HG02870 (cell line): ENCODE measurements around the gene TRIM7.
"Not testable (repeated sequence)": the region's sequence is repeated elsewhere in the genome, so short reads cannot be mapped to it uniquely, and the experiment has no call there.

Source experiments
- ATAC-seq: cut with Tn5 transposase; IDR thresholded peaks from one replicate; pipeline ENCODE4 v1.9.1; 2021; ENCODE audit warnings: mild to moderate bottlenecking, moderate library complexity; ENCODE audit not compliant: unreplicated experiment

Gene TRIM7

DNA sequence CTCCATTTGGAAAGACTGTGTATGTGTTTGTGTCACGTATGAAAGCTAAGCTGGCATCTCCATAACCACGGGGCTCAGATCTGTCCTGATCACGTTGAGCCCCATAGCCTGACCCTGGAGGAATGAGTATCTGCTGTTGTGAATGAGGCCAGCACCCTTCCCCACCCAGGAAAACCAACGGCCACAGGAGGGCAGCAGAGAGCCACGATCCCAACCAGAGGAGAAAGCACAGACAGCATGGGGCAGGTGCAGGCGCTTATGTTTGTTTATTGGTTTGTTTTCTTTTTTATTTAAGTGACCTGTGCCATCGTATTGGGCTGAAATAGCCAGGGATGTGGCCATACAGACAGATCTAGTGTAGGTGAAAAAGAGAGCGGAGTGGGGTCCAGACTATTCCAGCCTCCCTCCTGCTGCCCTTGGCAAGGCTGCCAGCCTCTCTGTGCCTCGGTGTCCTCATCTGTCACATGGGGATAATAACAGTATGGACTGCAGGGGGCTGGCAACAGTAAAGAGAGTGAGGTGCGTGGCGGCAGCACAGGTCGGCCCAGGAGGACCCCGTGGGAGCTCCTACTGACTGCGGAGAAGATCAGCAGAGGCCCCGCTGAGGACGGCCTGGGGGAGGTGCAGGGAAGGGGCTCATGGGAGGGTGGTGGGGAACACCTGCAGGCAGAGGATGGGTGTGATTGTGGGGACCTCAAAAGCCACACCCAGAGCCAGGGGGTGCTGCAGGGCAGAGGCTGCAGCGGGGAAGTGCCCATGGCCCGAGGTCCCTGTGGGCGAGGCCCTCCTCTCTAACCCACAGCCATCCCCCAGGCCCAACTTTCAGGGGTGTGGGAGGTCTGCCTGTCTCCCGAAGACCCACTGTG is 45.5 kb downstream of the TRIM7 start:
- peak; percentile 65 for ATAC-seq

DNA sequence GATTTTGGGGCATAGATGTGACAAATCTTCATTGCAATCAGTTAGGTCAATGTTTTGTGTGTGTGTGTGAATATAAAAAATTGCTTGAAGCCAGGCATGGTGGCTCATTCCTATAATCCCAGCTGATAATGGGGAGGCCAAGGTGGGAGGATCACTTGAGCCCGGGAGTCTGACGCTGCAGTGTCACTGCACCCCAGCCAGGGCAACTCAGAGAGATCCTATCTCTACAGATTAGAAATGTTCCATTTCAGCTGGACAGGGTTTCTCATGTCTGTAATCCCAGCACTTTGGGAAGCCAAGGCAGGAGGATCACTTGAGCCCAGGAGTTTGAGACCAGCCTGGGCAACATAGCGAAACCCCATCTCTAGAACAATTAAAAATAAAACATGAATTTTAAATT is 46.1 kb downstream of the TRIM7 start:
- no peak for ATAC-seq

DNA sequence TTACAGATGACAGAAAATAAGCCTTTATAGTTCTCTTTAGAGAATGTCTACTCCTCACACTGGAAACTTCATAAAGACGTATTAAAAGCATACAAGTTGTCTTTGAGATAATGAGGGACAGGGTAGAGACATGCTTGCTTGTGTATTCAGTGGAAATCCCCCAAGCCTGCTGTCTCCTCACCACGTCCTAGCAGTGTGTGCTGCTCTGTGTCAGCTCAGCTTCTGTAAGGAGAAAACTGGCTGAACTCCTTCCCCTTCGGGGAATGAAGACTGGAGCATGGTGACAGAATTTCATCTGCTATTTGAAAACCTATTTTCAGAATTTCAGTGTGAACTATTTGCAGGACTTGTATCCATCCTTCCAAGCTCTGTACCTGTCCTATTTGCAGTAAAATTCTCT is 48.2 kb downstream of the TRIM7 start:
- ATAC-seq, result peak; percentile 32

DNA sequence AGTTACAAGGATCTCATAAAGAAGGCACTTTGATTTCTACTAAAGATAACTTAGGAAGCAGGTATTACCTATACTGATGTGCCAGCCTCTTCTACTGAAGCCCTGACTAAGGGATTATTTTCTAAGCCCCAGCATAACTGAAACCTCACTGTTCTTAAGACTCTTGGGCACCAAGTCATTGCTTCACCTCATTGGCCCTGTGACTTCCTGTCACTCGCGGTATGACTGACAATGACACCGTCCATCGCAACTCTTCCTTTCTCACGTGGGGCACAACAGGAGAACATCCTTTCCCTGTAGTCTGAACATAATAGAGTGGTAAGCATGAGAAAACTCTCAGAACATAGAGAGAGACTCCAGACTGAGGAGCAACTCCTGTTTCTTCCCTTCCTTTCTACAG is 51.2 kb downstream of the TRIM7 start:
- ATAC-seq, result no peak

DNA sequence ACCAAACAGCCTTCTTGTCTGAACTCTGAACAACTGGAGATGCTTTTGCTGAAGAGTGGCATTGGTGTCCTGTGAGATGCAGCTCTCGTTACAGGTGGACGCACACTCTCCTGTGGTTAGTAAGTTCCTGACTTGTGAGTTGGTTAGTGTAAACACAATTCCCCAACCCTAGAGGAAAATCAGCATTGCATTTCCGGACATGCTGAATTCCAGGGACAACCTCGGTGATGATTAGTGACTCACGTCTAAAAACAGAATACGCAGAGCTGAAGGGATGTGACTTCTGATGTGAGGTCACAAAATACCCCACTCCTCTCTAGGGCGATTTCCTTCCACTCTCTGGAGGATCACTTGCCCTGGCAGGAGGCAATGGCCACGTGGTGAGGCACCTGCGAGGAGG is 52.6 kb downstream of the TRIM7 start:
- ATAC-seq, result no peak

DNA sequence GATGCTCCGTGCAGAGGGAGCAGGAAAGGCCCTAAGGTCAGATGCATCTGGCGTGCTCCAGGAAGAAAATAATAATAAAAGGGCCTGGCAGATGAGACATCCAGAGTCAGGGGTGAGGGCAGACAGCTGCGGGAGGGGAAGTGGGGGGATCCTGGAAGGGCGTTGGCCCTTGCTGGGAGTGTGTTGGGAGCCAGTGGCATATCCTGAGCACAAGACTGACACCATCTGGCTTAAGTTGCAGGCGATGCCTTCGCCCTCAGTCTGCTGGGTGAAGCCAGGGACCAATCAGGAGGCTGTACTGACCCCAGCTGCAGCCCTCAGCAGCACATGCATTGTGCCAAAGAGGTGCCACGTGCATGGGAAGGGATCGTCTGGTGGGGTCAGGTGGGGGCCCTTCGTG is 53.9 kb downstream of the TRIM7 start:
- no peak for ATAC-seq

DNA sequence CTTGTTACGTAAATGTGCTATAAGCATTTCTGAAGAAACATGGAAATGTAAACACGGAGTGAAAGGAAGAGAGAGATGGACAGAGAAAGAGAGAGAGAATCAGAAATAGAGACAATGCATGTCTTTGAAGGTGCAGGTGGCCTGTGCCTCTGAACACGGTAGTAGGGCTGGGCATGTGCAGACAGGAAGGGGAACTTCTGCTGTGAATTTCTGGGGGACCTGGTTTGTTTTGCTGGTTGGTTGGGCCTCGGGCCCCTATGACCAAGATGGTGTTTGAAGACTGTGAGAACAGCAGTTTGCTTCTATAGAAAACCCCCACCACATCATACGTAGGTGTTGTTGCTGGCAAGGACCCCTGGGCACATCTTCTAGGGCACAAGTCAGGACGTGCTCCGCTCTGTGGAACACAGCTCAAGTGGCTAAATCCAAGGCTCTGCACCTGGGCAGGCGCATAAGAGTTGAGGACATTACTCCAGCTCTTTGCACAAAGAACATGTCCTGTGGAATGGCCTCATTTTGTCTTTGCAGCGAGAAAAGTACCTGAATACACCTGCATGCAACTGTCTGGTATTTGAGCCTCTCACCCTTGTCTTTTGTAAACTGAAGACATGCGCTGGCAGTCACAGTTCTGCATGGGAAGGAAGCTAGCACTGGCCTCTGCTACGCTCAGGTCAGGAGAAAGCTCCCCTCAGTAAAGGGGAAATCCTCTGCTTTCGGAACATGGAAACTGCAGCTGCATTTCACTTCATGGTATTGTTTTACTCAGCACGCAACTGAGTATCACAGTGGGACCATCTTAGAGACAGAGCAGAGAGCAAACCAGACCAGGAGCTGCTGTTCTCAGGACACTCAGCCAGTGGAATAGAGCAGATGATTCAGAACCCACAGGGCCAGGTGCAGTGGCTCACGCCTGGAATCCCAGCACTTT is 54.9 kb downstream of the TRIM7 start:
- peak; percentile 91 for ATAC-seq

DNA sequence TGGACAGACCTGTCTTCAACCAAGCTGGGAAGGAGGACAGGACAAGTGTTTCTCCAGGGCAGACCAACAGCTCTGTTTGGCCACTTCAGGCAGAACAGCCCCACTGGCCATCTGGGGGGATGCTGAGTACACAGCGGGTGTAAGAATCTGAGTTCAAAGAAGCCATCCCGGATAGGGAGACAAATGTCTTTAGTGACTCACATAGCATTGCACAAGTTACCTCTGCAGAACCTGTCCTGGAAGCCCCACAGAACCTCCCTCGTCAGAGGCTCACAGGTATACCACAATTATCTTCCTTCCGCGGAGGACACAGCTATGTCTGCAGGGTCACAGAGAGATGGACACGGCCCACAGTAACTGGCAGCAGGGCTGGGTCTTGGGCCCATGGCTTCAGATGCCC is 55.6 kb downstream of the TRIM7 start:
- ATAC-seq, result no peak

DNA sequence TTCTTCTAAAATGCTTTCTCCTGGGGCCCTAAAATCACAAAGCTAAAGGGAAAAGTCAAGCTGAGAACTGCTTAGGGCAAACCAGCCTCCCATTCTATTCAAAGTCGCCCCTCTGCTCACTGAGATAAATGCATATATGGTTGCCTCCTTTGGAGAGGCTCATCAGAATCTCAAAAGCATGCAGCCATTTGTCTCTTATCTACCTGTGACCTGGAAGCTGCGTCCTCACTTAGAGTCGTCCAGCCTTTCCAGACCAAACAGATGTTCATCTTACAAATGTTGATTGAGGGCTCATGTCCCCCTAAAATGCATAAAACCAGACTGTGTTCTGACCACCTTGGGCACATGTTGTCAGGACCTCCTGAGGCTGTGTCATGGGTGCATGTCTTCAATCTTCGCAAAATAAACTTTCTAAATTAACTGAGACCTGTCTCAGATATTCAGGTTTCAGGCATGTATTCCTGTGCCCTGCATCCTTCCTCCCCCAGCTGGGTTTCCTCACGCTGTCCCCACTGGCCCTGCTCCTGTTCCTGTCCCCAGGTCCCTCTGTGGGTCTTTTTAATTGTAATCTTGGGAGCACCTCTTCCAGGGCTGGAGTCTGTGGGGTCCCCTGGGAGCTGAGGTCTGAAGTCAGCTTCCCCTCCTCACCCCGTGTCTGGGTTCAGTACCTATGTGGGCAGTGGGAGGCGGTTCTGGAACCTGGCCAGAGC is 57.9 kb downstream of the TRIM7 start, which contains the start of gene OR2V2:
Gene OR2V2, plus strand, starts transcription at position 660 of the 710 bp plus-strand sequence. CDS start 7,357 bp downstream, outside the sequence.
- ATAC-seq, result not testable (repeated sequence)

DNA sequence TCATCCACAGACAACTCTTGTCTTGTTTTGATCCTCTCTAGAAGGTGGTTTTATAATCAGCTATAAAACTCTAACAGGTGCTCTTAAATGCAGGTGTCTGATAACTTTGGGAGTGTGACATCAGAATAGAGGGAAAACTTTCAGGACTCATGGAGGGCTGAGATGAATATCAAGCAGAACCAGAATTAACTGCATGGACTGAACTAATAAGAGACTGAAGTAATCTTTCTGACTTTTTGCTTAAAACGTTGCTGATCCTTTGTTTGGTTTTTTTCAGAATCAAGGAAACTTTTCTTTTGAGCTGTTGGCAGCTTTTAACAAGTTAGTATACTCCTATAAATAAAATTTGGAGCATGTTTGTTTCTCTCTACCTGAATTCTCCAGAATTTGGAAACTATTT is 59.9 kb downstream of the TRIM7 start:
- ATAC-seq, result no peak
